Measurements from ENCODE around the gene LYZL4. TPM values are rescaled to one million over a fixed set of nuclear protein-coding genes. Genes with fewer than 3 reads are reported as not detected.

LYZL4 gene
- not detected in 2 replicates for total RNA-seq (2022)
- Bru-seq, nascent RNA, result percentile 11 among the genes with signal in this experiment
- BruChase-seq, experiment 1, labeled RNA remaining after a 6-hour chase, result percentile 19 among the genes with signal in this experiment
- BruChase-seq, experiment 2, labeled RNA remaining after a 2-hour chase, result percentile 12 among the genes with signal in this experiment
- long read RNA-seq, result 0 reads

DNA sequence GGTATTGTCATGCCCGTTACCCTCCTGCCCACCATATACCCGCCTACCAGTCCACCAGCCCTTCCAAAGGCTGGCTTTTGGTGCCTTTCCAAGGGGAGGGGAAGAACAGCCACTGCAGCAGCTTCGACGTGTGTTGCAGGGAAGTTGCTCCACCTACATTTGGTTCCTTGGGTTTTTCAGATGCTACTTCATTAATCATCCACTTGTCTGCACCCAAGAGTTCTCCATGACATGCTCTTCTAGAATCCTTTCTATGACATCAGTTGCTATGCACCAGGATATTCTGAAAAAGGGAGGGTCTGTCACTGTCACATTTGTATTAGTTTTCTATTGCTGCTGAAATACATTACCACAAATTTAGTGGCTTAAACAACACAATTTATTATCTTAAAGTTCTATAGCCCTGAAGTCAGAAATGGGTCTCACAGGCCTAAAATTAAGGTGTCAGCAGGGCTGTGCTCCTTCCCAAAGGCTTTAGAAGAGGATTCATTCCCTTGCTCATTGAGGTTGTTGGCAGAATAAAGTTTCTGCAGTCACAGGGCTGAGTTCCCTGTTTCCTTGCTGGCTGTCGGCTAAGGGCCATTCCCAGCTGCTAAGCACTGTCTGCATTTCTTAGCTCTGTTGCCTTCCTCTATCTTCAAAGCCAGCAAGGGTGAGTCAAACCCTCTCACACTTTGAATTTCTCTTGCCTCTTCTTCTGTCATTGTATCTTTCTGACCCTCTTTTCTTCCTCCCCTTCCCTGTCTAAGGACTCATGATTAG is at the start of gene LYZL4:
LYZL4 (minus strand) TSS at position 241 of the 762 bp plus-strand sequence. CDS start 3,359 bp downstream, outside the sequence.
- TF ChIP-seq, protein P1, sequence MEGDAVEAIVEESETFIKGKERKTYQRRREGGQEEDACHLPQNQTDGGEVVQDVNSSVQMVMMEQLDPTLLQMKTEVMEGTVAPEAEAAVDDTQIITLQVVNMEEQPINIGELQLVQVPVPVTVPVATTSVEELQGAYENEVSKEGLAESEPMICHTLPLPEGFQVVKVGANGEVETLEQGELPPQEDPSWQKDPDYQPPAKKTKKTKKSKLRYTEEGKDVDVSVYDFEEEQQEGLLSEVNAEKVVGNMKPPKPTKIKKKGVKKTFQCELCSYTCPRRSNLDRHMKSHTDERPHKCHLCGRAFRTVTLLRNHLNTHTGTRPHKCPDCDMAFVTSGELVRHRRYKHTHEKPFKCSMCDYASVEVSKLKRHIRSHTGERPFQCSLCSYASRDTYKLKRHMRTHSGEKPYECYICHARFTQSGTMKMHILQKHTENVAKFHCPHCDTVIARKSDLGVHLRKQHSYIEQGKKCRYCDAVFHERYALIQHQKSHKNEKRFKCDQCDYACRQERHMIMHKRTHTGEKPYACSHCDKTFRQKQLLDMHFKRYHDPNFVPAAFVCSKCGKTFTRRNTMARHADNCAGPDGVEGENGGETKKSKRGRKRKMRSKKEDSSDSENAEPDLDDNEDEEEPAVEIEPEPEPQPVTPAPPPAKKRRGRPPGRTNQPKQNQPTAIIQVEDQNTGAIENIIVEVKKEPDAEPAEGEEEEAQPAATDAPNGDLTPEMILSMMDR (IDR thresholded peaks at IDR 0.05; ENCODE audit: unreplicated experiment), result no peak
- intact Hi-C loops (cut with micrococcal nuclease; ENCODE audit: unreplicated experiment), result no loop called here
- CTCF ChIA-PET, result no interaction called here
- H3K4me1 Mint-ChIP-seq (ENCODE audit: low read depth, unreplicated experiment), result no peaks in the 10 kb centered on the region
- no TSS peak for BruUV-seq (replicated peaks)
- no peak within 1 kb of the TSS for H3K4me3 Mint-ChIP-seq (ENCODE audit: low read depth, unreplicated experiment)
- no peak within 1 kb of the TSS for H3K27ac Mint-ChIP-seq (ENCODE audit: unreplicated experiment)
- no peaks in the 10 kb centered on the region for H3K9me3 Mint-ChIP-seq (ENCODE audit: low read depth, unreplicated experiment)
- DNase-seq, result no peak
- peaks cover 77% of the 10 kb centered on the region for H3K27me3 Mint-ChIP-seq (ENCODE audit: unreplicated experiment)
- peaks cover 3% of the 10 kb centered on the region for H3K36me3 Mint-ChIP-seq (ENCODE audit: insufficient read depth, unreplicated experiment)

DNA sequence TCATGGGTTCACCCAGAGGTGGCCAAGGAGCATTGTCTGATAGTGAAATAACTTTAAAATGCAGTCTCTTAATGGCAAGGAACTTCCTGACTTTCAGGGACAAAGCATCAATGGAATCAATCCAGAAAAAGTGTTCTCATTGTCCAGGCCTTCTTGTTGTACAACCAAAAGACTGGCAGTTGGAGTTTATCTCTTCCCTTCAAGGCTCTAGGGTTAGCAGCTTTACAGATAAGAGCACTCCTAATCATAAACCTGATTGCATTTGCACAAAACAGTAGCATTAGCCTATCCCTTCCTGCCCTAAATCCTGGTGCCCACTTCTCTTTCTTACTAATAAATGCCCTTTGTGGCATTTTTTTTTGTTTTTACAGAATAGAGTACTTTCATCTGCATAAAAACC is 48.7 kb upstream of the LYZL4 start:
- Mint-ChIP-seq H3K36me3 (ENCODE audit: insufficient read depth, unreplicated experiment) (no peaks in the 10 kb centered on the region), H3K27me3 (ENCODE audit: unreplicated experiment) (no peaks in the 10 kb centered on the region), H3K27ac (ENCODE audit: unreplicated experiment) (no peak overlapping the region), H3K4me1 (ENCODE audit: low read depth, unreplicated experiment) (no peaks in the 10 kb centered on the region), H3K9me3 (ENCODE audit: low read depth, unreplicated experiment) (peaks cover 2% of the 10 kb centered on the region), H3K4me3 (ENCODE audit: low read depth, unreplicated experiment) (no peak overlapping the region)
- intact Hi-C loops (cut with micrococcal nuclease; ENCODE audit: unreplicated experiment), result loop anchor here (10.0 kb wide), 1 partner anchor 86 kb away; no protein-coding TSS in a partner anchor
- TF ChIP-seq, protein P1 (IDR thresholded peaks at IDR 0.05; ENCODE audit: unreplicated experiment), result no peak
- CTCF ChIA-PET, result no interaction called here
- no TSS peak for BruUV-seq (replicated peaks)
- no peak for DNase-seq

- peaks cover 5% of the 10 kb centered on the region for H3K9me3 Mint-ChIP-seq (ENCODE audit: low read depth, unreplicated experiment)
- BruUV-seq (replicated peaks), result no TSS peak
- H3K4me3 Mint-ChIP-seq (ENCODE audit: low read depth, unreplicated experiment), result no peak overlapping the region
- no peaks in the 10 kb centered on the region for H3K27me3 Mint-ChIP-seq (ENCODE audit: unreplicated experiment)
- DNase-seq, result no peak
- H3K36me3 Mint-ChIP-seq (ENCODE audit: insufficient read depth, unreplicated experiment), result no peaks in the 10 kb centered on the region
- CTCF ChIA-PET, result no interaction called here
- TF ChIP-seq, protein P1 (IDR thresholded peaks at IDR 0.05; ENCODE audit: unreplicated experiment), result no peak
- H3K27ac Mint-ChIP-seq (ENCODE audit: unreplicated experiment), result no peak overlapping the region
- no peaks in the 10 kb centered on the region for H3K4me1 Mint-ChIP-seq (ENCODE audit: low read depth, unreplicated experiment)
- intact Hi-C loops (cut with micrococcal nuclease; ENCODE audit: unreplicated experiment), result loop anchor here (10.0 kb wide), 1 partner anchor 89 kb away; no protein-coding TSS in a partner anchor
Observed at GRCh38 chr3:42456211-42456610, 45.8 kb upstream of the LYZL4 start.

- Mint-ChIP-seq H3K36me3 (ENCODE audit: insufficient read depth, unreplicated experiment) (no peaks in the 10 kb centered on the region), H3K4me3 (ENCODE audit: low read depth, unreplicated experiment) (no peak overlapping the region), H3K9me3 (ENCODE audit: low read depth, unreplicated experiment) (peaks cover 5% of the 10 kb centered on the region), H3K27ac (ENCODE audit: unreplicated experiment) (no peak overlapping the region), H3K27me3 (ENCODE audit: unreplicated experiment) (no peaks in the 10 kb centered on the region), H3K4me1 (ENCODE audit: low read depth, unreplicated experiment) (no peaks in the 10 kb centered on the region)
- CTCF ChIA-PET, result no interaction called here
- no TSS peak for BruUV-seq (replicated peaks)
- intact Hi-C loops (cut with micrococcal nuclease; ENCODE audit: unreplicated experiment), result loop anchor here (10.0 kb wide), 1 partner anchor 93 kb away; no protein-coding TSS in a partner anchor
- DNase-seq, result peak; percentile 35
- TF ChIP-seq, protein P1 (IDR thresholded peaks at IDR 0.05; ENCODE audit: unreplicated experiment), result no peak
Observed at GRCh38 chr3:42451546-42452230, 41.3 kb upstream of the LYZL4 start.

All from Calu3 (cell line).